ENCODE measurements around the gene ENTPD8. TPM values are rescaled to one million over a fixed set of nuclear protein-coding genes. Genes with fewer than 3 reads are reported as not detected.
A peak's percentile ranks its signal among the peaks of the same experiment; 100 is the strongest.
"Not testable (repeated sequence)": the region's sequence is repeated elsewhere in the genome, so short reads cannot be mapped to it uniquely, and the experiment has no call there.

The ENTPD8 gene
- total and polyA plus RNA-seq, 5 donors from 2014 or later: not detected

- peaks cover 0 to 54% (median 7%) of the 10 kb centered on the region in 4 donors for H3K4me1 Mint-ChIP-seq
- H3K9me3 Mint-ChIP-seq; H3K4me3 Mint-ChIP-seq; H3K9me3 ChIP-seq (ENCODE audit: control insufficient read depth in 2 of 2, low read length in 2 of 2); H3K27me3 Mint-ChIP-seq; H3K36me3 Mint-ChIP-seq; H3K4me3 ChIP-seq (ENCODE audit: low read depth, low read length); H3K36me3 ChIP-seq (ENCODE audit: control insufficient read depth, insufficient read depth, low read length); H3K27me3 ChIP-seq (ENCODE audit: control insufficient read depth, insufficient read depth, low read length); ATAC-seq (ENCODE audit: low read depth in 2 of 2): not testable (repeated sequence)
- peaks cover 56% of the 10 kb centered on the region for H3K4me1 ChIP-seq (ENCODE audit: control insufficient read depth, insufficient read depth, low read length, poor library complexity, severe bottlenecking)
- DNase-seq: peak; percentile 57 to 67 (median 60)
- H3K27ac Mint-ChIP-seq: peak overlapping the region in 2 of 3 donors; percentile 52 to 72
- H3K27ac ChIP-seq (ENCODE audit: insufficient read depth, low read length, poor library complexity, severe bottlenecking): peak overlapping the region; percentile 76
These were observed 9.5 kb upstream of the ENTPD8 start for GRCh38 chr9:137450539-137451222.

DNA sequence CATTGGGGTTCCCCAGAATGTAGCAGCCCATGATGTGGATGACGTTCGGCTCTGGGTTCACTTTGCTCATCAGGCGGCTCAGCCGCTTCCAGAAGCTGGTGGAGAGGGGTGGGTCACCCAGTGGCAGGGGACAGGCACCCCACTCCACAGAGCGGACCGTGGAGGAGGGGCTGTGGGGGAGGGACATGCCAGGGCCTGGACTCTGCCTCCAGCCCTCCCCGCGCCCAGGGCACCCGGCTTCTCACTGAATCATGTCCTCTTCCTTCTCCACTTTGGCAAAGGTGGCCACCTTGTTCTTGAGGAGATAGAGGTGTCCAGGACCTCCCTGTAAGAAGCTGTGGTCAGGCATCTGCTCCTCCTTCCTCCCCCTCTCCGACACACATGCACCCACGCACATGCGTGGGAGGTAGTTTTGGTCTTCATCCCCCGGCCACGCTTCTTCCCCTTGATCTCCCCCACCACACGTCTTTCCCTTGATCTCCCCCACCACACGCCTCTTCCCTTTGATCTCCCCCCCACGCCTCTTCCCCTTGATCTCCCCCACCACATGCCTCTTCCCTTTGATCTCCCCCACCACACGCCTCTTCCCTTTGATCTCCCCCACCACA, 8.9 kb upstream of the ENTPD8 start:
- H3K9me3 Mint-ChIP-seq: no peaks in the 10 kb centered on the region
- H3K4me1 Mint-ChIP-seq: peaks cover 0 to 57% (median 12%) of the 10 kb centered on the region in 4 donors
- no peaks in the 10 kb centered on the region for H3K36me3 Mint-ChIP-seq
- Histone ChIP-seq H3K4me1 (ENCODE audit: control insufficient read depth, insufficient read depth, low read length, poor library complexity, severe bottlenecking) (peaks cover 56% of the 10 kb centered on the region), H3K4me3 (ENCODE audit: low read depth, low read length) (no peak overlapping the region), H3K36me3 (ENCODE audit: control insufficient read depth, insufficient read depth, low read length) (no peaks in the 10 kb centered on the region), H3K9me3 (ENCODE audit: control insufficient read depth in 2 of 2, low read length in 2 of 2) (no peaks in the 10 kb centered on the region), H3K27me3 (ENCODE audit: control insufficient read depth, insufficient read depth, low read length) (no peaks in the 10 kb centered on the region), H3K27ac (ENCODE audit: insufficient read depth, low read length, poor library complexity, severe bottlenecking) (peak overlapping the region; percentile 76)
- H3K4me3 Mint-ChIP-seq: no peak overlapping the region
- ATAC-seq (ENCODE audit: low read depth in 2 of 2): no peak
- peak overlapping the region; percentile 43 to 72 (median 69) for H3K27ac Mint-ChIP-seq
- DNase-seq: peak; percentile 57 to 62 (median 59)
- H3K27me3 Mint-ChIP-seq: peaks cover 5% of the 10 kb centered on the region

DNA sequence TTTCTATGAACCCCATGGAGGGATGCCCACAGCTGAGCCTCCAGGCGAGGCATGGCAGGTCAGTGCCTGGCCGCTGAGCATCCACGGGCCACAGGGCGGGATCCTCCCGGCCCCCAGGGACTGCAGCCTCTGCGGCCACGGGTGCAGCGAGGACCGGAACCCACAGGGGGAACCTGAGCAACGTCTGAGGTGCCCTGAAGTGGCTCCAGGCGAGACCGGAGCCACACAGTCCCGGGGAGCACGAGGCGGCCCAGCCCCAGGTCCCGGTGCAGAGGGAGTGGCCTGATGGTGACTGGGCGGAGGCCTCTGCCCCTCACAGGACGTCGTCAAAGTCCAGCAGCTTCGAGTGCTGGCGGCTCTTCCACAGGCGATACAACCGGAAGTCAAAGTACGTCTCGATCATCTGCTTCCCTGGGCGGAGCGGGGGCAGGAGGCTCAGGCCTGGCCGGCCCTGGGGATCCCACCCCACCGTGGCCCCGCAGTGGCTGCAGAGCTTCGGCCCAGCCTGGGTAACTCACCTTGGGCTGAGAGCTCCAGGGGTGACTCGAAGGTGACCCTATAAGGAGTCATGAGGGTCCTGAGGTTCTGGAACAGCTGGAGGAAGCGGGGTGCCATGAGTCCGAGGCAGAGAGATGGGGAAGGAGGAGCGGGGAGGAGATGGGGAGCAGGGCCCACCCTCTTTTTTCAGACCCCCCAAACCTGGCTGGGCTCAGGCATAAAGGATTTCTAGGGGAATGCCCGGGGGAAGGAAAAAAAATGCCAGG, 8.1 kb upstream of the ENTPD8 start:
- no peak overlapping the region for H3K27ac ChIP-seq (ENCODE audit: insufficient read depth, low read length, poor library complexity, severe bottlenecking)
- Mint-ChIP-seq H3K9me3 (no peaks in the 10 kb centered on the region), H3K27ac (peak overlapping the region; percentile 69 to 72 (median 69)), H3K36me3 (no peaks in the 10 kb centered on the region), H3K4me1 (peaks cover 0 to 57% (median 13%) of the 10 kb centered on the region in 4 donors), H3K4me3 (peak overlapping the region in 2 of 4 donors; percentile 41 to 90), H3K27me3 (peaks cover 5% of the 10 kb centered on the region)
- H3K9me3 ChIP-seq (ENCODE audit: control insufficient read depth in 2 of 2, low read length in 2 of 2): no peaks in the 10 kb centered on the region
- no peak for ATAC-seq (ENCODE audit: low read depth in 2 of 2)
- peaks cover 51% of the 10 kb centered on the region for H3K4me1 ChIP-seq (ENCODE audit: control insufficient read depth, insufficient read depth, low read length, poor library complexity, severe bottlenecking)
- no peaks in the 10 kb centered on the region for H3K36me3 ChIP-seq (ENCODE audit: control insufficient read depth, insufficient read depth, low read length)
- no peaks in the 10 kb centered on the region for H3K27me3 ChIP-seq (ENCODE audit: control insufficient read depth, insufficient read depth, low read length)
- no peak for DNase-seq
- H3K4me3 ChIP-seq (ENCODE audit: low read depth, low read length): no peak overlapping the region

DNA sequence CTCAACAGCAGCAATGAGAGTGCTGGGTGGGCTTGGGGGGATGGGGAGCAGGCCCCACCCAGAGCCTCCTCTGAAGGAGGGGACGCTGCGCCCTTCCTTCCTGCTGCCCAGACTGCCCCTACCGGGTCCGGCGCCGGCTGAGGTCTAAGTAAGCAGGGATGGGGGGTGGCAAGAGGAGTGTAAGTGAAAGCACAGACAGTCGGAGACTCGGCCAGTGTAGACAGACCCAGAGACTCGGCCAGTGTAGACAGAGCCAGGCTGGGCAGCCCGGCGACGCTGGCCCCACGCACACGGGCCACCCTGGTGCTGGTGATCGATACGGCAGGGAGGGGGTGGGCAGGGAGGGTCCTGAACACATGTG, 7.4 kb upstream of the ENTPD8 start:
- H3K27ac ChIP-seq (ENCODE audit: insufficient read depth, low read length, poor library complexity, severe bottlenecking): no peak overlapping the region
- peak overlapping the region in 2 of 4 donors; percentile 27 to 41 for H3K4me3 Mint-ChIP-seq
- H3K4me1 Mint-ChIP-seq: peaks cover 0 to 54% (median 14%) of the 10 kb centered on the region in 4 donors
- H3K27me3 ChIP-seq (ENCODE audit: control insufficient read depth, insufficient read depth, low read length): no peaks in the 10 kb centered on the region
- H3K9me3 ChIP-seq (ENCODE audit: control insufficient read depth in 2 of 2, low read length in 2 of 2): no peaks in the 10 kb centered on the region
- no peaks in the 10 kb centered on the region for H3K36me3 Mint-ChIP-seq
- H3K27me3 Mint-ChIP-seq: peaks cover 8% of the 10 kb centered on the region
- H3K27ac Mint-ChIP-seq: peak overlapping the region in 2 of 3 donors; percentile 72 to 79
- peaks cover 45% of the 10 kb centered on the region for H3K4me1 ChIP-seq (ENCODE audit: control insufficient read depth, insufficient read depth, low read length, poor library complexity, severe bottlenecking)
- H3K4me3 ChIP-seq (ENCODE audit: low read depth, low read length): no peak overlapping the region
- DNase-seq (no peak), ATAC-seq (ENCODE audit: low read depth in 2 of 2) (no peak)
- H3K9me3 Mint-ChIP-seq: peaks cover 0 to under 1% (median 0%) of the 10 kb centered on the region in 7 donors
- no peaks in the 10 kb centered on the region for H3K36me3 ChIP-seq (ENCODE audit: control insufficient read depth, insufficient read depth, low read length)

DNA sequence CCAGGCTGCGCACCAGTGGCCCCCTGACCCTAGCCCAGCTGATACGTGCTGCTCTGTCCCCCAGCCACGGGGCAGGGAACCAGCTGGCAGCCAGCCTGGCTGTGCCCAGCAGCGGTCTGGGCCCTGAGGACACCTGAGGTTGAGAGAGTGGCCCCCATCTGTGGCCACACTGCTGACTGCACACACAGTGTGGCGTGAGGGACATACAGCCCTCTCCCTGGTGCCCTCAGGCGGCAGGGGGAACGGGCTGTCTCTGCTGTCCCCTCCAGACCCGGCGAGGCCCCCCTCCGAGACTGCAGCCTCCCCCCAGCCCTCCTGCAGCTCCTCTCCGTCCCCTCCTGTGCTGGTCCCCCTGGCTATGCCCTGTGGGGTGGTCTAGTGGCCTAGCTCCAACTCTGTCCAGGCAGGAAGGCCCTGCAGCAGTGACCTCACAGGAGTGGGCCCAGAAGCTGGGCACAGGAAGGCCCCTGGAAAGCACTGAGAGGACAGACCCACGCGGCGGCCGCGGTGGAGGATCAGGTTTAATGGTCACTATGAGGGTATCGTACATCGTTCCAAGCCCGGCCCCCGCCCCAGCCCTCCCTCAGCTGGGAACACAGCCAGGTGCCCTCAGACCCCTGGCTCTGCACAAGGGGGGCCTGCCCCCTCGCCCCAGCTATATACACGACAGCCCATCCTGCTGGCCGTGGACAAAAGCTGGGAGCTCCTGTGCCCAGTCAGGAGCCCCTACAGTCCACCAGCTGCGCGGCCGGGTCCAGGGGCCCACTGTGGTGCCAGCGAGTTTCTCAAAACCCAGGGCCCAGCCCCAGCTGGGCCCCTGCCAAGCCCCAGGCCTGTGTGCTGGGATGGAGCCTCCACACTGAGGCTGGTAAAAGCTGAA, 6.8 kb upstream of the ENTPD8 start:
- Histone ChIP-seq H3K9me3 (ENCODE audit: control insufficient read depth in 2 of 2, low read length in 2 of 2) (no peaks in the 10 kb centered on the region), H3K27ac (ENCODE audit: insufficient read depth, low read length, poor library complexity, severe bottlenecking) (no peak overlapping the region), H3K27me3 (ENCODE audit: control insufficient read depth, insufficient read depth, low read length) (peaks cover under 1% of the 10 kb centered on the region), H3K4me1 (ENCODE audit: control insufficient read depth, insufficient read depth, low read length, poor library complexity, severe bottlenecking) (peaks cover 38% of the 10 kb centered on the region), H3K4me3 (ENCODE audit: low read depth, low read length) (no peak overlapping the region), H3K36me3 (ENCODE audit: control insufficient read depth, insufficient read depth, low read length) (no peaks in the 10 kb centered on the region)
- Mint-ChIP-seq H3K4me1 (peaks cover 0 to 52% (median 16%) of the 10 kb centered on the region in 4 donors), H3K9me3 (peaks cover 0 to 2% (median 0%) of the 10 kb centered on the region in 7 donors), H3K36me3 (no peaks in the 10 kb centered on the region), H3K4me3 (peak overlapping the region in 1 of 4 donors; percentile 27), H3K27ac (peak overlapping the region in 2 of 3 donors; percentile 55 to 72), H3K27me3 (peaks cover 12% of the 10 kb centered on the region)
- ATAC-seq (ENCODE audit: low read depth in 2 of 2) (no peak), DNase-seq (no peak)

DNA sequence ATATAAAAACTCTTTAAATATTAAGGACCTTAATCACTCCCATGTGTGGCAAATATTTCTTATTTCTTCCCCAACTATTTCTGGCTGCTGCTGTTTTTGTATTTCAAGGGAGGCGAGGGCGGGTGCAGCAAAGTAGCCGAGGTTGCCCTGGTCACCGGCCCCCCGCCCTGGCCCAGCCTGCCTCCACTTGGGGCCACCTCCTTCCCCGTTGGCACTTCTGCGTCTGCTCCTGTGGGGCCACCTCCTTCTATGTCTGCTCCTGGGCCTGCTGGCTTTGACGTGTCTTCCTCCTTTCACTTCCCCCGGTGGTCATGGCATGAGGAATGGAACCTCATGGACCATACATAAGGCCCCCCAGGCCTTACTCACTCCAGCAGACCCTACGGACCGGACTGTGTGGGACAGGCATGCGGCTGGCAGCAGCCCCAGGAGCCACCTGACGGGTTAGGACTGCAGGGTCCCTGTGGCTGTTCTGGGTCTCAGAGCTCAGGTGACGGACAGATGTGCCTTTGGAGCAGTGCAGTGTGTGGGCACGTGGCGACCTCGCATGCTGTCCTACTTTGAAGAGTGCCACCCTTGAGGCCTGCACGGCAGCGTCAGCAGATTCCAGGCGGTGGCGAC, 5.8 kb upstream of the ENTPD8 start:
- H3K27me3 Mint-ChIP-seq: peaks cover 21% of the 10 kb centered on the region
- peaks cover 0 to 43% (median 17%) of the 10 kb centered on the region in 4 donors for H3K4me1 Mint-ChIP-seq
- ATAC-seq (ENCODE audit: low read depth in 2 of 2): no peak
- no peak for DNase-seq
- H3K9me3 ChIP-seq (ENCODE audit: control insufficient read depth in 2 of 2, low read length in 2 of 2): no peaks in the 10 kb centered on the region
- peaks cover 3% of the 10 kb centered on the region for H3K27me3 ChIP-seq (ENCODE audit: control insufficient read depth, insufficient read depth, low read length)
- H3K9me3 Mint-ChIP-seq: peaks cover 0 to 2% (median 0%) of the 10 kb centered on the region in 7 donors
- no peak overlapping the region for H3K27ac Mint-ChIP-seq
- H3K27ac ChIP-seq (ENCODE audit: insufficient read depth, low read length, poor library complexity, severe bottlenecking): no peak overlapping the region
- peak overlapping the region in 1 of 4 donors; percentile 27 for H3K4me3 Mint-ChIP-seq
- H3K4me1 ChIP-seq (ENCODE audit: control insufficient read depth, insufficient read depth, low read length, poor library complexity, severe bottlenecking): peaks cover 29% of the 10 kb centered on the region
- no peaks in the 10 kb centered on the region for H3K36me3 Mint-ChIP-seq
- no peaks in the 10 kb centered on the region for H3K36me3 ChIP-seq (ENCODE audit: control insufficient read depth, insufficient read depth, low read length)
- H3K4me3 ChIP-seq (ENCODE audit: low read depth, low read length): no peak overlapping the region
